HCT116 (cell line): ENCODE data around the gene PRPF19. TPM values are rescaled to one million over a fixed set of nuclear protein-coding genes. Genes with fewer than 3 reads are reported as not detected.

ENCODE experiments used
- ATAC-seq: fragments of 200-7000 bp; cut with Tn5 transposase; 2 replicates; pipeline ENCODE4 v1.9.1; 2020; ENCODE audit warnings: mild to moderate bottlenecking, moderate library complexity
- BruUV-seq: library from RNA; stranded (reverse); fragments of 400-500 nt; replicated peaks from 2 replicates; lab custom pipeline; 2021; lab: Mats Ljungman, UMichigan
- CTCF ChIA-PET: fragments of 300-600 bp; sonication (Branson Sonifier 250); formaldehyde crosslinking; loops from one replicate; lab custom pipeline; 2021; ENCODE audit warnings: antibody characterized with exemption; lab: Charles Lee
- POLR2A ChIA-PET: fragments of 300-600, 350-600 bp; sonication (Branson Sonifier 250); formaldehyde crosslinking; loops from one replicate; lab custom pipeline; 2021; ENCODE audit warnings: antibody characterized with exemption; lab: Charles Lee
- RAD21 ChIA-PET, 2 experiments: fragments of 300-600 bp; sonication (Branson Sonifier 250); formaldehyde crosslinking; loops; one replicate each; lab custom pipeline; 2023; ENCODE audit warnings: low total read pairs in 2 of 2; ENCODE audit not compliant: uncharacterized antibody in 2 of 2, unreplicated experiment in 2 of 2, low non-redundant PET in 1 of 2; lab: Charles Lee
- DNase-seq: peaks from one replicate; pipeline ENCODE4 v3.0.0-alpha.2; 2010; ENCODE audit warnings: low read depth, low spot score
- H2AFZ ChIP-seq: fragments of 200-600 bp; shearing (Covaris generic), sonication (generic); 2 replicates; pipeline ENCODE4 v1.6.1; 2017; ENCODE audit warnings: low read depth, mixed run types, mixed read lengths, antibody characterized with exemption, low read length; ENCODE audit not compliant: poor library complexity, severe bottlenecking
- H3K27ac ChIP-seq: 2 replicates; pipeline ENCODE4 v1.5.1; 2012; ENCODE audit warnings: low read depth, low read length
- H3K27me3 ChIP-seq: fragments of 200-600 bp; sonication (generic); 2 replicates; pipeline ENCODE4 v1.6.1; 2016; ENCODE audit warnings: mixed run types, low read length, mixed read lengths; ENCODE audit not compliant: insufficient read depth
- H3K36me3 ChIP-seq, 2 experiments: fragments of 200-500 bp in 1 of 2; fragments of 200-600 bp in 1 of 2; sonication (Bioruptor generic) in 1 of 2; sonication (generic) in 1 of 2; 2 replicates each; pipeline versions ENCODE4 v1.5.1 to v1.6.1; 2014 to 2016; ENCODE audit warnings: low read length in 2 of 2, inconsistent platforms in 1 of 2, mixed read lengths in 1 of 2, mixed run types in 1 of 2; ENCODE audit not compliant: insufficient read depth in 2 of 2, control insufficient read depth in 1 of 2
- H3K4me1 ChIP-seq, 2 experiments: fragments of 200-600 bp in 1 of 2; sonication (generic) in 1 of 2; 2 replicates each; pipeline versions ENCODE4 v1.5.1 to v1.6.1; 2012 to 2017; ENCODE audit warnings: low read length in 2 of 2, inconsistent platforms in 1 of 2, mild to moderate bottlenecking in 1 of 2, mixed read lengths in 1 of 2, mixed run types in 1 of 2, moderate library complexity in 1 of 2; ENCODE audit not compliant: insufficient read depth in 2 of 2, control insufficient read depth in 1 of 2
- H3K4me2 ChIP-seq: fragments of 200-600 bp; sonication (generic); 2 replicates; pipeline ENCODE4 v1.6.1; 2017; ENCODE audit warnings: mixed run types, low read length, mixed read lengths
- H3K4me3 ChIP-seq, 2 experiments: fragments of 200-600 bp in 1 of 2; sonication (generic) in 1 of 2; replicated peaks in 1 of 2; 2 replicates each; pipeline ENCODE4 v1.5.1; 2011 to 2016; ENCODE audit warnings: low read length in 2 of 2, control low read depth in 1 of 2, low read depth in 1 of 2, mild to moderate bottlenecking in 1 of 2, mixed read lengths in 1 of 2, mixed run types in 1 of 2
- H3K79me2 ChIP-seq: fragments of 200-600 bp; sonication (generic); 2 replicates; pipeline ENCODE4 v1.6.1; 2017; ENCODE audit warnings: mild to moderate bottlenecking, mixed run types, low read length, moderate library complexity, mixed read lengths; ENCODE audit not compliant: insufficient read depth
- H3K9ac ChIP-seq: fragments of 200-600 bp; sonication (generic); 2 replicates; pipeline ENCODE4 v1.6.1; 2016; ENCODE audit warnings: low read length, mixed read lengths
- H3K9me2 ChIP-seq: fragments of 200-600 bp; sonication (generic), shearing (Covaris generic); 2 replicates; pipeline ENCODE4 v1.6.1; 2017; ENCODE audit warnings: mixed run types, mild to moderate bottlenecking, moderate library complexity; ENCODE audit not compliant: insufficient read depth
- H3K9me3 ChIP-seq, 2 experiments: fragments of 200-500 bp in 1 of 2; fragments of 200-600 bp in 1 of 2; sonication (Bioruptor generic) in 1 of 2; sonication (generic) in 1 of 2; 2 replicates each; pipeline ENCODE4 v1.6.1; 2014 to 2017; ENCODE audit warnings: low read length in 2 of 2, mixed read lengths in 2 of 2, inconsistent platforms in 1 of 2, low read depth in 1 of 2, mild to moderate bottlenecking in 1 of 2, mixed run types in 1 of 2, moderate library complexity in 1 of 2; ENCODE audit not compliant: control insufficient read depth in 1 of 2, insufficient read depth in 1 of 2
- H4K20me1 ChIP-seq: fragments of 200-600 bp; sonication (generic), shearing (Covaris generic); 2 replicates; pipeline ENCODE4 v1.6.1; 2017; ENCODE audit warnings: mixed run types, mild to moderate bottlenecking, moderate library complexity; ENCODE audit not compliant: insufficient read depth
- ATF3 ChIP-seq: IDR thresholded peaks from 2 replicates; pipeline ENCODE4 v1.6.1; 2012
- CEBPB ChIP-seq: IDR thresholded peaks from 2 replicates; pipeline ENCODE4 v1.6.1; 2012; ENCODE audit warnings: low read depth
- EZH2 ChIP-seq: fragments of 200-600 bp; sonication (generic); IDR thresholded peaks from 2 replicates; pipeline ENCODE4 v1.6.1; 2017; ENCODE audit warnings: antibody characterized with exemption, mixed run types
- EZH2phosphoT487 ChIP-seq: fragments of 200-600 bp; IDR thresholded peaks from 2 replicates; pipeline ENCODE4 v1.6.1; 2018; ENCODE audit warnings: antibody characterized with exemption, borderline replicate concordance
- FOSL1 ChIP-seq: IDR thresholded peaks from 2 replicates; pipeline ENCODE4 v1.6.1; 2012; ENCODE audit warnings: low read depth
- JUND ChIP-seq: IDR thresholded peaks from 2 replicates; pipeline ENCODE4 v1.6.1; 2012
- MAX ChIP-seq: IDR thresholded peaks from 2 replicates; pipeline ENCODE4 v1.6.1; 2012
- POLR2A ChIP-seq: IDR thresholded peaks from 2 replicates; pipeline ENCODE4 v1.7.0; 2011; ENCODE audit warnings: borderline replicate concordance; ENCODE audit not compliant: insufficient read depth, insufficient read length; ENCODE audit errors: extremely low read depth
- POLR2AphosphoS5 ChIP-seq: IDR thresholded peaks from 2 replicates; pipeline ENCODE4 v1.6.1; 2011; ENCODE audit warnings: mild to moderate bottlenecking, low read depth, low read length, moderate library complexity
- SIN3A ChIP-seq: IDR thresholded peaks from 2 replicates; pipeline ENCODE4 v1.6.1; 2012; ENCODE audit warnings: low read depth
- SRF ChIP-seq: IDR thresholded peaks from 2 replicates; pipeline ENCODE4 v1.6.1; 2012; ENCODE audit warnings: low read depth
- TCF7L2 ChIP-seq: IDR thresholded peaks from 2 replicates; pipeline ENCODE4 v1.7.0; 2011; ENCODE audit warnings: borderline replicate concordance, inconsistent platforms; ENCODE audit not compliant: insufficient read depth, insufficient read length; ENCODE audit errors: extremely low read depth
- intact Hi-C: fragments of 100-400 bp; cut with micrococcal nuclease; formaldehyde crosslinking; loops from 2 replicates; pipeline ENCODE4 v1.10.0; 2022
- total RNA-seq: library from RNA; stranded (reverse); gene quantifications from one replicate; pipeline ENCODE4 v1.2.1, GENCODE V29; 2021; ENCODE audit not compliant: unreplicated experiment
- TF ChIP-seq, protein P1 (sequence below): IDR thresholded peaks from 2 replicates; pipeline ENCODE4 v1.6.1; 2012; ENCODE audit warnings: low read depth

The PRPF19 gene
- total RNA-seq, 1 experiment from 2014 or later, result 156 TPM

GRCh38 chr11:60874421-60875365 lies 31.7 kb downstream of the PRPF19 start:
- ChIA-PET POLR2A (no interaction called here), RAD21 (no interaction called here)
- H3K36me3 ChIP-seq, result peaks cover 0 to 5% of the 10 kb centered on the region in 2 experiments; a peak in 2 of 4 replicates

More at GRCh38 chr11:60874421-60875365, 31.7 kb downstream of the PRPF19 start:
- intact Hi-C loops, result no loop called here
- no peak overlapping the region for H3K27ac ChIP-seq
- DNase-seq, result no peak
- no peak overlapping the region for H3K4me3 ChIP-seq
- H3K27me3 ChIP-seq, result no peaks in the 10 kb centered on the region
- no peaks in the 10 kb centered on the region for H3K79me2 ChIP-seq
- no peak for ATAC-seq
- TF ChIP-seq TCF7L2, result no peak
- TF ChIP-seq ATF3, result no peak
- TF ChIP-seq FOSL1, result no peak
- TF ChIP-seq, protein P1, sequence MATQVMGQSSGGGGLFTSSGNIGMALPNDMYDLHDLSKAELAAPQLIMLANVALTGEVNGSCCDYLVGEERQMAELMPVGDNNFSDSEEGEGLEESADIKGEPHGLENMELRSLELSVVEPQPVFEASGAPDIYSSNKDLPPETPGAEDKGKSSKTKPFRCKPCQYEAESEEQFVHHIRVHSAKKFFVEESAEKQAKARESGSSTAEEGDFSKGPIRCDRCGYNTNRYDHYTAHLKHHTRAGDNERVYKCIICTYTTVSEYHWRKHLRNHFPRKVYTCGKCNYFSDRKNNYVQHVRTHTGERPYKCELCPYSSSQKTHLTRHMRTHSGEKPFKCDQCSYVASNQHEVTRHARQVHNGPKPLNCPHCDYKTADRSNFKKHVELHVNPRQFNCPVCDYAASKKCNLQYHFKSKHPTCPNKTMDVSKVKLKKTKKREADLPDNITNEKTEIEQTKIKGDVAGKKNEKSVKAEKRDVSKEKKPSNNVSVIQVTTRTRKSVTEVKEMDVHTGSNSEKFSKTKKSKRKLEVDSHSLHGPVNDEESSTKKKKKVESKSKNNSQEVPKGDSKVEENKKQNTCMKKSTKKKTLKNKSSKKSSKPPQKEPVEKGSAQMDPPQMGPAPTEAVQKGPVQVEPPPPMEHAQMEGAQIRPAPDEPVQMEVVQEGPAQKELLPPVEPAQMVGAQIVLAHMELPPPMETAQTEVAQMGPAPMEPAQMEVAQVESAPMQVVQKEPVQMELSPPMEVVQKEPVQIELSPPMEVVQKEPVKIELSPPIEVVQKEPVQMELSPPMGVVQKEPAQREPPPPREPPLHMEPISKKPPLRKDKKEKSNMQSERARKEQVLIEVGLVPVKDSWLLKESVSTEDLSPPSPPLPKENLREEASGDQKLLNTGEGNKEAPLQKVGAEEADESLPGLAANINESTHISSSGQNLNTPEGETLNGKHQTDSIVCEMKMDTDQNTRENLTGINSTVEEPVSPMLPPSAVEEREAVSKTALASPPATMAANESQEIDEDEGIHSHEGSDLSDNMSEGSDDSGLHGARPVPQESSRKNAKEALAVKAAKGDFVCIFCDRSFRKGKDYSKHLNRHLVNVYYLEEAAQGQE, result no peak
- no peak for TF ChIP-seq MAX
- TF ChIP-seq POLR2A, result no peak
- no peak for TF ChIP-seq SRF
- TF ChIP-seq EZH2phosphoT487, result no peak
- TF ChIP-seq SIN3A, result no peak
- TF ChIP-seq JUND, result no peak
- no peak for TF ChIP-seq POLR2AphosphoS5
- TF ChIP-seq CEBPB, result no peak
- no peak for TF ChIP-seq EZH2
- CTCF ChIA-PET, result interaction anchor here (1.5 kb wide), 1 partner anchor 25 kb away, joined by 4 read pairs; no protein-coding TSS in a partner anchor
- no peak overlapping the region for H2AFZ ChIP-seq
- H4K20me1 ChIP-seq, result no peaks in the 10 kb centered on the region
- peaks cover 0 to 4% of the 10 kb centered on the region in 2 experiments; a peak in 2 of 4 replicates for H3K4me1 ChIP-seq
- H3K9me3 ChIP-seq, result no peaks in the 10 kb centered on the region
- no peak overlapping the region for H3K9ac ChIP-seq
- H3K9me2 ChIP-seq, result no peaks in the 10 kb centered on the region
- no peak overlapping the region for H3K4me2 ChIP-seq
- no TSS peak for BruUV-seq
